MM.1S (cell line): ENCODE measurements around the gene AP1B1.

Source experiments
- CTCF ChIP-seq: fragments of 300-600 bp; sonication (generic); IDR thresholded peaks from 2 replicates; pipeline ENCODE4 v1.5.1; 2016; ENCODE audit warnings: antibody characterized with exemption, low read length, mixed read lengths
- EZH2 ChIP-seq: fragments of 300-600 bp; sonication (generic); optimal IDR thresholded peaks from 2 replicates; pipeline ENCODE3; 2017; ENCODE audit warnings: low read depth, mild to moderate bottlenecking, antibody characterized with exemption, low read length, mixed read lengths
- EZH2phosphoT487 ChIP-seq: fragments of 300-600 bp; sonication (generic); IDR thresholded peaks from 2 replicates; pipeline ENCODE4 v1.6.1; 2018; ENCODE audit warnings: antibody characterized with exemption, low read length

- TF ChIP-seq CTCF, result no peak
- TF ChIP-seq EZH2, result no peak
- no peak for TF ChIP-seq EZH2phosphoT487
Observed at GRCh38 chr22:29335656-29336055, 52.7 kb downstream of the AP1B1 start.
